DND-41 (cell line): ENCODE measurements around the gene SLC22A8.

Source experiments
- ATAC-seq: fragments of 200-7000 bp; cut with Tn5 transposase; 3 replicates; pipeline ENCODE4 v1.9.1; 2021; ENCODE audit warnings: low read depth; ENCODE audit not compliant: insufficient read depth
- DNase-seq: peaks from one replicate; pipeline ENCODE4 v3.0.0-alpha.2; 2020
- H2AFZ ChIP-seq: 2 replicates; pipeline ENCODE4 v1.6.0; 2012; ENCODE audit warnings: low read depth, low read length
- H3K27ac ChIP-seq: 2 replicates; pipeline ENCODE4 v1.5.1; 2012; ENCODE audit warnings: low read length, inconsistent platforms
- H3K27me3 ChIP-seq: fragments of 200-600 bp; sonication (generic); 2 replicates; pipeline ENCODE4 v1.6.0; 2012; ENCODE audit warnings: low read length, mild to moderate bottlenecking, inconsistent platforms; ENCODE audit not compliant: insufficient read depth, poor library complexity
- H3K36me3 ChIP-seq: 2 replicates; pipeline ENCODE4 v1.5.1; 2012; ENCODE audit warnings: low read length, inconsistent platforms; ENCODE audit not compliant: insufficient read depth
- H3K4me1 ChIP-seq: 2 replicates; pipeline ENCODE4 v1.5.1; 2012; ENCODE audit warnings: mild to moderate bottlenecking, low read length; ENCODE audit not compliant: insufficient read depth
- H3K4me2 ChIP-seq: 2 replicates; pipeline ENCODE4 v1.6.0; 2012; ENCODE audit warnings: mild to moderate bottlenecking, moderate library complexity, low read length, inconsistent platforms; ENCODE audit not compliant: insufficient read depth
- H3K4me3 ChIP-seq, 2 experiments: fragments of 200-600 bp in 1 of 2; shearing (Covaris generic) in 1 of 2; 2 replicates each; pipeline ENCODE4 v1.5.1; 2012 to 2016; ENCODE audit warnings: inconsistent platforms in 2 of 2, low read length in 2 of 2, mild to moderate bottlenecking in 2 of 2, low read depth in 1 of 2, moderate library complexity in 1 of 2
- H3K79me2 ChIP-seq: 2 replicates; pipeline ENCODE4 v1.6.0; 2012; ENCODE audit warnings: low read length, inconsistent platforms; ENCODE audit not compliant: insufficient read depth
- H3K9ac ChIP-seq: 2 replicates; pipeline ENCODE4 v1.6.0; 2012; ENCODE audit warnings: low read depth, mild to moderate bottlenecking, inconsistent platforms, low read length, moderate library complexity
- H3K9me3 ChIP-seq: 2 replicates; pipeline ENCODE4 v1.5.1; 2012; ENCODE audit warnings: low read length, moderate library complexity, mild to moderate bottlenecking, inconsistent platforms; ENCODE audit not compliant: insufficient read depth, severe bottlenecking
- H4K20me1 ChIP-seq: 2 replicates; pipeline ENCODE4 v1.6.0; 2012; ENCODE audit warnings: low read length; ENCODE audit not compliant: insufficient read depth
- CTCF ChIP-seq: IDR thresholded peaks from 2 replicates; pipeline ENCODE4 v1.5.1; 2012; ENCODE audit warnings: borderline replicate concordance, low read length, moderate library complexity, mild to moderate bottlenecking; ENCODE audit not compliant: poor library complexity, severe bottlenecking; ENCODE audit errors: extremely low read depth
- EZH2 ChIP-seq: IDR thresholded peaks from 3 replicates; pipeline ENCODE4 v1.6.1; 2012; ENCODE audit warnings: borderline replicate concordance, low read depth, mild to moderate bottlenecking, moderate library complexity, low read length, inconsistent platforms; ENCODE audit not compliant: severe bottlenecking

Gene SLC22A8

GRCh38 chr11:62974848-62975522 is 40.7 kb downstream of the SLC22A8 start:
- H3K4me1 ChIP-seq: no peaks in the 10 kb centered on the region
- H3K9me3 ChIP-seq: no peaks in the 10 kb centered on the region
- H2AFZ ChIP-seq: no peak overlapping the region
- H3K9ac ChIP-seq: no peak overlapping the region
- H3K27me3 ChIP-seq: peaks cover 15% of the 10 kb centered on the region
- no peaks in the 10 kb centered on the region for H3K79me2 ChIP-seq
- H3K36me3 ChIP-seq: no peaks in the 10 kb centered on the region
- peak; percentile 37 for DNase-seq
- no peak overlapping the region for H3K27ac ChIP-seq
- no peak overlapping the region for H3K4me2 ChIP-seq
- ATAC-seq: peak; percentile 77
- no peaks in the 10 kb centered on the region for H4K20me1 ChIP-seq
- no peak overlapping the region for H3K4me3 ChIP-seq
- TF ChIP-seq CTCF (peak; percentile 57), EZH2 (no peak)

DNA sequence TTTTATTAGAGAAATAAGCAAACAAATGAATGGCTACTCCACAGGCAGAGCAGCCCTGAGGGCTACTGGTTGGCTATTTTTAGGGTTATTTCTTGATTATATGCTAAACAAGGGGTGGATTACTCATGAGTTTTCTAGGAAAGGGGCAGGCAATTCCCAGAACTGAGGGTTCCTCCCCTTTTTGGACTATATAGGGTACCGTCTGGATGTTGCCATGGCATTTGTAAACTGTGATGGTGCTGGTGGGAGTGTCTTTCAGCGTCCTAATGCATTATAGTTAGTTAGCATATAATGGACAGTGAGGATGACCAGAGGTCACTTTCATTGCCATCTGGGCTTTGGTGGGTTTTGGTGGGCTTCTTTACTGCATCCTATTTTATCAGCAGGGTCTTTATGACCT is 50.1 kb downstream of the SLC22A8 start:
- no peak overlapping the region for H2AFZ ChIP-seq
- no peaks in the 10 kb centered on the region for H4K20me1 ChIP-seq
- H3K27me3 ChIP-seq: peaks cover 9% of the 10 kb centered on the region
- DNase-seq: no peak
- no peaks in the 10 kb centered on the region for H3K79me2 ChIP-seq
- H3K9ac ChIP-seq: no peak overlapping the region
- H3K4me1 ChIP-seq: no peaks in the 10 kb centered on the region
- TF ChIP-seq CTCF (no peak), EZH2 (no peak)
- no peak for ATAC-seq
- H3K36me3 ChIP-seq: no peaks in the 10 kb centered on the region
- no peak overlapping the region for H3K27ac ChIP-seq
- H3K9me3 ChIP-seq: no peaks in the 10 kb centered on the region
- no peak overlapping the region for H3K4me3 ChIP-seq
- H3K4me2 ChIP-seq: no peak overlapping the region

DNA sequence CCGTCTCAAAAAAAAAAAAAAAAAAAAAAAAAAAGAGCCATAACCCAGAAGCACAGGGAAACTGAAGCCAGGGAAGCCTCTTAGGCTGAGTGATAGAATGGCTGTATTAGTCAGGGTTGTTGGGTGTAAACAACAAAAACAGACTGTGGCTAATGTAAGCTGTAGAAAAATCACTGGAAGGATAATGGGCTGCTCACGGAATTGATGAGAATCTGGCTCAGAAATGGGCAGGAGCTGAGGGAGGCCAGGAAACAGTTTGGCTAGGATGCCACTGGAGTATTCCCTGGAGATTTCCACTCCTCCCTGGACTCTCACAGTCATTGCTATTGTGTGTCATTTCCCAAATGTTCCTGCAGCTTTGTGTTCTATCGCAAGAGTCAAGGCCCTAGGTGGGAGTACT is 53.2 kb downstream of the SLC22A8 start:
- Histone ChIP-seq H3K9ac (no peak overlapping the region), H2AFZ (no peak overlapping the region), H3K27ac (no peak overlapping the region), H4K20me1 (no peaks in the 10 kb centered on the region), H3K79me2 (no peaks in the 10 kb centered on the region), H3K4me3 (no peak overlapping the region), H3K4me2 (no peak overlapping the region), H3K27me3 (no peaks in the 10 kb centered on the region), H3K4me1 (no peaks in the 10 kb centered on the region), H3K9me3 (no peaks in the 10 kb centered on the region), H3K36me3 (no peaks in the 10 kb centered on the region)
- ATAC-seq: no peak
- DNase-seq: no peak
- no peak for TF ChIP-seq EZH2
- no peak for TF ChIP-seq CTCF
